Measurements from ENCODE around the gene CASP7.
A peak's percentile ranks its signal among the peaks of the same experiment; 100 is the strongest.

The CASP7 gene

DNA sequence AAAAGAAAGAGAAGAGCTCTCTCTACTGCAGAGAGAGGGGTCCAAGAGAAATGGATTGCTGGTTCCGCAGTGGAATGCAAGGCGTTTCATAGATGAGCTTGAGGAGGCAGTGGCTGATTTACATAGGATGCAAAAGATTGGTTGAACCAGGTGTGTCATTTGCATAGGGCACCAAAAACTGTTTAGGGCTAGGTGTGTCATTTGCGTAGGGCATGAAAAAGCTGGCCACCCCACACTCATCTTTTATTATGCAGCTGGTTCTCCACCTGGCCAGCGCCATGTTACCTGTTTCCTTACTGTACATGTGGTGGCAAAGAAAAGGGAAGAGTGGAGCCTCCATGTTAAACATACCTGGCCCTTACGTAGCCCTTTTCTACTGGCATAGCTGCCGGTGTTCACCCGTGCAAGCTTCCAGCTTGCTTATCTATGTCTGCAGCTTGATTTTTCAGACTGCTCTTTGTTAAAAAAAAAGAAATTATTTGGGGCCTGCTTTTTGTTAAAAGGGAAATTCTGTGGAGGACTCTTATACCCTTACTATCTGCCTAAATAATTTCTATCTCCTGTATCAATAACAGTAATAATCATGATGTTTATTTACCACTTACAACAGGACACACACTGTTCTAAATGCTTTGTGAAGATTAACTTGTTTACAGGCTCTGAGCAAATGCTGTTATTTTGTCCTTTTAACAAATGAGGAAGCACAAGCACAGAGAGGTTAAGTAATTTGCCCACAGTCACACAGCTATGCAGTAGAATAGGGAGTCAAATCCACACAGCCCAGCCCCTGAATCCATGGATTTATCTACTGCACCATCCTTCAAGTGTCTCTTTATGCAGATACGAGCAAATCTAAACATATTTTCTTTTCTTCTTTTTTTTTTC lies 33.3 kb downstream of the CASP7 start:
- DNase-seq, result no peak

DNA sequence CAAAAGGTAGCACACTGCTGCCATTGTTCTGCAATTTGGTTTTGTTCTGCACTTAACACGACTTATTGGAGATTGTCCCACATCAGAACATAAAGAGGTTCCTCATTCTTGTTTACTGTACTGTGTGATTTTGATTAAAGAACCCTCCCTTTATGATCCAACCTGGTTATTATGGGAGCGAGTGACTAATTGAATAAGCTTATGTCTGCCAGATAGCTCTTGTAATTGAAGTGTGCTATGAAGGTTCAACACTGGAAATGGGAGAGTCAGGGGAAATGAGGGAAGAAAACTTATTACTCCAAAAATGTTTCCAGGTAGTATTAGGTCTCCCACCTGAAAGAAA lies 33.9 kb downstream of the CASP7 start:
- no peak for DNase-seq

DNA sequence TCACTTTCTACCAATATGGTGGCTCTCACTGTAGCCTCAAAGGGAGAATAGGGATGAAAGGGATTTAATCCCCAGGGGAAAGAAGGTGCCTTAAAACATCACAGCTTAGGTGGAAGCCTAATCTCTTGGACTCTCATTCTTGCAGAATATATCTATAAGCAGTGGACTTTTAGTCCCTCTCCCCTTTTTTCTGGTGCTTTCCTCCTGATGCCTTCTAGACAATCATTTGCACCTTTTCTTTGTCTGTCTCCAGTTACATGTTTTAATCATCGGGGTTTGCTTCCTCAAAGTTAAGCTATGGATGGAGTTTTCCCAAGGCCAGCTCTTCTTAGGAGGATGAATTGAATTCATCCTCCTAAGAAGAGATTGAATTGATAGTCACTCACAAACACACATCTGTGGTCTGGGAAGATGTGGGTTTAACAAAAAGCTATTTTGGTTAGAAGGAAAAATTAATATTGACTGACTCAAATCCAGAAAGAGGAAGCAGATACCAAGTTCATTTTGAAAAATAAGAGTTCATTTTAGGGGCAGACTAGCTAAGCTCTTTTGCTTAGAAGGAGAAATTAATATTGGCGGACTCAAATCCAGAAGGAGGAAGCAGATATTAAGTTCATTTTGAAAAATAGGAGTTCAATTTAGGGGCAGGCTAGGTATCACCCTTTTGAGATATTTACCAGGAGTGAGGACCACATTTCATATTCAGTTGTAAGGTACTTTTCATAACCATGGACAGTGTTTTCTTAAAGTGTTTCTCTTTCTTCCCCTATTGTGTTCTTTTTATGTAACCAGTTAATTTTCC lies 36.6 kb downstream of the CASP7 start:
- DNase-seq, result peak in 1 of 2 donors; percentile 31

DNA sequence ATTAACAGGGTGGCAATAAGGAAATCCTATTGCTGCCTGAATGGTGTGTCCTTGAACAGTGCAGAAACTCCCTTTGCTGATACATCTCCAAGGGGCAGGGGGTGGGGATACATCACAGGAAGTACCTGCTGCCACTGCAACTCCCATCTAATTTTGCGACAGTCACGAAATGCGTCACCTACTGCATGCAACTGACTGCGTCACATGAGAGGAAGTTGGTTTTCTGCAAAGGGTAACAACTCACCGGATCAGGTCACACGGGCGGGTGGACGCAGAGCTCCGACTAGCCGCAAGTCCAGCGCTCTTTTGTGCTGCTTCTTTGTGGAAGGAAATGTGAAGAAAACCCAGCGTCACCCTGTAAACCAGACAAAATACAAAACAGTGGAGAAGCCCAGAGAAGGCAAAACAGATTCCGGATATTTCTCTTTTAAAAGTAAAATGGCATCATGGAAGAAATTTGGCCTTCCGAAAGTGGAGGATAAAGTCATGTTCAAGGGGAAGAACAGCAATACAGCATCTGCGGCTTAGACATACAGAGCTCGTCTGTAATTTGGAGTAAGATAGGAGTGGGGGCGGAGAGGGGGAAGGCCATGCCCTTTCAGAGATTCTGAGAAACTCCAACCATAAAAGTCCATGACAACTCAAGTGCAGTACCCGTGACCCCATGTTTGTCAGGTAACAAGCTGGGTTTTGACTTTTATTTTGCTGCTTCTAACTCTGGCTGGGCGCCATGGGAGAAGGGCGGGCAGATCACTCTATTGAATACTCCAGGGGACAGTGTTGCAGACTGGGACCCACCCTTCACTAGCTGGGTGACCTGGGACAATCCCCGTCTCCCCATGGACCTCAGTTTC lies 39.5 kb downstream of the CASP7 start:
- DNase-seq, result no peak

DNA sequence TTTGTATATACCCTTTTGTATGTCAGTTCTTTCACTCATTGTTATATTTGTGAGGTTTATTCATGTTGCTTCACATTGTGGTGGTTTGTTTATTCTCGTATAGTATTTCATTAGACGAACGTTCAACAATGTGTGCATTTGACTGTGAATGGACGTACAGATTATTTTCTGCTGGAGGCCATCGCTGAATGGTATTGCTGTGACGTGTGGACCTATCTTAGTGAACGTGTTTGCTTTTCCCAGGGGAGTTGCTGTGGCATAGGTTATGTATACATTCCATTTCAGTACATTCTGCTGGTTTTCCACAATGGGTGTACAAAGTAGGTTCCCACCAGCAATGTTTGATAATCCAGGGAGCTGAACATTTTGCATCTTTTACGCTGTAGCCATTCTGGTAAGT lies 40.7 kb downstream of the CASP7 start:
- no peak for DNase-seq

DNA sequence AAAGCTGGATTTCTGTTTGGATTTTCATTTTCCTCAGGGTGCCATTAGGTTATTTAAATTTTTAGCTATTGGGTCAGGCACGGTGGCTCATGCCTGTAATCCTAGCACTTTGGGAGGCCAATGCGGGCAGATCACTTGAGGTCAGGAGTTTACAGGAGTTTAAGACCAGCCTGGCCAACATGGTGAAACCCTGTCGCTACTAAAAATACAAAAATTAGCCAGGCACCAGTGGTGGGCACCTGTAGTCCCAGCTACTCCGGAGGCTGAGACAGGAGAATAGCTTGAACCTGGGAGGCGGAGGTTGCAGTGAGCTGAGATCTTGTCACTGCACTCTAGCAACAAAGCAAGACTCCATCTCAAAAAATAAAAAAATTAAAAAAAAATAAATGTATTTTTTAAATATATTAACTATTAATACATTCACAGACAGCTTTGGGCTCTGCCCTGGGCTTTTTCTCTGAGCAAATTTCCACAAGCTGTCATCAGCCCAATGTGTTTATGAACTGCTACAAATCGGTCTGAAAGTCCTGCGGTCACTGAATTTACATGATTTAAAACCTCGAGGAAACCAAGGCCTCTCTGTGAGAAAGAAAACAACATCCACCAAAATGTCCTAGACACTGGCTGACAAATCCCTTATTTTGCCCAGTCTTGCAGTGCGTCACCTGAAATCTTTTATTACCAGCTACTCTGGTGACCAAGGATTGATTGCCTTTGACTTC lies 52.6 kb downstream of the CASP7 start:
- no peak for DNase-seq

DNA sequence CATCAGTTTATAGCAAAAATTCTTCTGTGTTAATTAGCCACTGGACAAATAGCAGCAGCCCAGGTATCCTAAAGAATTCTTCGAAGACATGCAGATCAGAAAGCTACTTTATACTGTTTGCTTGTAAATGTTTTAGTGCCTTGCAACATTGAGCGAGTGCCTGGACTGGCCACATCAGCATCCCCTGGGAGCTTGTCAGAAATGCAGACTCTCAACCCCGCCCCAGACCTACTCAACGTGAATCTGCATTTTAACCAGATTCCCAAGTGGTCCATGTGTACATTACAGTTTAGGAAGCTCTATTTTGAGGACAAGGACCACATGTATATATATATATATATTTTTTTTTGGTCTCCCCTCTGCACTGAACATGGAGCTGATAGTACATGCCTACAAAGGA lies 53.3 kb downstream of the CASP7 start:
- no peak for DNase-seq

DNA sequence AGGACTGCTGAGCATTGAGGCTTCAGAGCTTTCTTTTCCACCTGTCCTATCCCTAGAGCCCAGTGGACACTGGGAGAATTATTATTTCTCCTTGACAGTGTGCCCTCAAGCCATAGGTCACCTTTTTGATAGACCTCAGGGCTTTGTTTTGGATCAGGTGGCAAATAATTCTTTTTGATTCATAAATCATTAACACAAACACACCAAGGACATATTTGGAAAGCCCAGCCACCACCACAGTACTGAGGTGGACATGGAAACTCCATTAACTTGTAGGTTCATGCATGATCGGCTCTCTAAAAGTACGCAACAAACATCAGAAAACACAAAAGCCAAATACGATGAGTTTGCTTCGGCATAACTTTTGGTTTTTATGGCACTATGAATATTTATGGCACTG lies 53.9 kb downstream of the CASP7 start:
- no peak for DNase-seq

DNA sequence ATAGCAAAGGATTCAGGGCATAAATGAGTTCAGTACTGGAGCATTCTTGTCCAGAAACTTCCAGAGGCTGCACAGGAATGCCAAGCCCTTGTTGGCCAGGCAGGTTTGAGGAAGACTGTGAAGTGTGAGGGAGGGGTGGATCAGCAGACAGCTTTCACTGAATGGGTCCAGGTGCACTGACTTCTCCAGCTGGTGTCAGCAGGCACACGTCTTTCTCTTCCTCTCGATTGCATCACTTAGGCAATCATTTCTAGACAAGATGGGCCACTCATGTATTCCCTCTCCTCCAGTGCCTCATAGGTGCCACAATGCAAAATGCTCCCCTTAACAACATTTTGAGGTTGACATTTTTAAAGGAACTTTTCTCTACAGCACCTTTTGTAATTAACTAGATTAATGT lies 56.2 kb downstream of the CASP7 start:
- no peak for DNase-seq

DNA sequence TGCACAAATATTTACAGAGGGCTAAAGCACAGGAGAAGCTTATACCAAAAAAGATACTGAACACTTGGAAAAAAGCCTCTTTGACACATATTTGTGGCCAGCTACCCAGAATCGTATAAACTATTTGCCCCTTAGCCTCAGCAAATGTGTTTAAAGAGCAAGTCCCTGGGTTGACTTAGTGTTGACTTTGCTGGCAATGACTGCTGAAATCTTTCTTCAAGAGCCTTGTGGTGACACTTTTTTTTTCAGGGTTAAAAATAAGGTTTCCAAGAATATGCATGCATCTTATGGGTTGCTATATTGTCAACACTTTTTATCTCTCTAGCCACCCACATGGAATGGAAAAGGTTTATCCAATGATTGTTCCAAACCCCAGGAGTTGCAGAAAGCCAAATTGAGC lies 56.9 kb downstream of the CASP7 start:
- DNase-seq, result no peak

DNA sequence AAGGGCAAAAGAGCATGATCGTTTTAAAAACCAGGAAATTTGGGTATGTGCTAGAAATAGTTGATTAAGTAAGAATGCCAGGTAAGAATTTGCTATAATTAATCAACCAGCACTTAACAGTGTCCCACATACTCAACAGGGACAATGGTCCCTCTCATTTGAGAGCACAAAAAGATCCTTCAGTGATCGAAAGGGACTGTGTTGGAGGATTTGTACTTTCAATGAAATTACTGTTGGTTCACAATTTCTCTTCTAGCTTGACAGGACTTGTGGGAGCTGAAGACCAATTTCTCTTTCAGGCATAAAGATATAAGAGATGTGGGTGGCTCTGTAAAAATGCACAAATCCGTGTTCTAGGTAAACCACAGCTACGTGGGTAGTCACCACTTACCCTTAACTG lies 59.3 kb downstream of the CASP7 start:
- DNase-seq, result no peak

DNA sequence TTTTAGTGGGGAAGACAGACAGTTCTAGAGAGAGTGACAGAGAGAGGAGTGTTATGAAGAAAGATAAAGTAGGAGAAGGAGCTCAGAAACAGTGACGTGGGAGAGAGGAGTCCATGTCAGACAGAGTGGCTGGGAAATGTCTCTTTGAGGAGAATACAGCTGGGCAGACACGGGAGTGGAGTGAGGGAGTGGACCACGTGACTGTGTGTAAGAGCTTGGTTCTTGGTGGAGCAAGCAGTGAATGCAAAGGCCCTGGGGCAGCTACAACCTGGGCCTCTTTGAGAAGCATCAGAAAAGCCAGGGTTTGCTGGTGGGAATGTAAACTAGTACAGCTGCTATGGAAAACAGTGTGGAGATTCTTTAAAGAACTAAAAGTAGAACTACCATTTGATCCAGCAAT lies 59.9 kb downstream of the CASP7 start:
- DNase-seq, result no peak

DNA sequence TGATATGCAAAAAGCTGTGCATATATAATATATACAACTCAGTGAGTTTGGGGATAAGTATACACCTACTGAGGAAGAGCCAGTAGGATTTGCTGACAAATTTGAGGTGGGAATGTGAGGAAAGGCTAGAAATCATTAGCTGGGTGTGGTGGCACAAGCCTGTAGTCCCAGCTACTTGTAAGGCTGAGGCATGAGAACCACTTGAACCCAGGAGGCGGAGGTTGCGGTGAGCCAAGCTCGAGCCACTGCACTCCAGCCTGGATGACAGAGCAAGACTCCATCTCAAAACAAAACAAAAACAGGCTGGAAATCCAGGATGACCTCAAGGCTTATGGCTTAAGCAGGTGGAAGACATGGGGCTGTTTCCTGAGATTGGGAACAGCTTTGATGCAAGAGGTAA lies 61.1 kb downstream of the CASP7 start:
- no peak for DNase-seq

DNA sequence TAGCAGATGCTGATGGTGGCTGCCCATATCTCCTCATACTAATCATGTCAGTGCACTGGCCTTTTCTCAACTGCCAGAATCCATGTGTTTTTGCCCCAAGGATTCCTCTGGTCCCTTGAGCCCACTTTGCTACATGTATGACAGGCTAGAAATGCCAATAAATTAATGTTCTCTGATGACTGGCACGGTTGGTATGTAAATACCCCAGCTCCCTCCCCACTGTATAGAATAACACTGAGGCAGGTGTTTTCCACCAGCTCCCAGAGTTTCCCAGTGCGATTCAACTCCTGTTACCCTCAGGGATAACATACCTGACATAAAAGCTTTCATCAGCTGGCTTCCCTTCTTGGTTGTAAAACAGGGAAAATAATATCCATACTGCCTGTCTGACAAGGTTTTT lies 62.8 kb downstream of the CASP7 start:
- no peak for DNase-seq

DNA sequence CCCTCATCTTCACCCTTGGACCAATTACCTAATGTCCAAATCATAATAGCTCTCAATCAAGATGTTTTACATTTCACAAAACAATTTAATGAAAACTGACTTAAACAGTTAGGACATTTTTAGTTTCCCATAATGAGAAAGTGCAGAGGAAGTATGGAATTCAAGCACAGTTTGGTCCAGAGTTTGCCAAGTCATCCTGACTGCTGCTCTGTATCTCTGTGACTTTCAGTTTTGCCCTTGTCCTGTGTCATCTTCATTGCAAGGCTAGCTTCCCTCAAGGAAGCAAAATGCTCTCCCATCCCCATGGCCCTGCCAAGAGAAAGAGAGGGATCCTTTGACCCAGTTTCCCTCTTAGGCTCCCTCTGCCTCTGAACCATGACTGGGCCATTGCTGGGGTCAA lies 63.9 kb downstream of the CASP7 start:
- DNase-seq, result peak in 1 of 2 donors; percentile 6

DNA sequence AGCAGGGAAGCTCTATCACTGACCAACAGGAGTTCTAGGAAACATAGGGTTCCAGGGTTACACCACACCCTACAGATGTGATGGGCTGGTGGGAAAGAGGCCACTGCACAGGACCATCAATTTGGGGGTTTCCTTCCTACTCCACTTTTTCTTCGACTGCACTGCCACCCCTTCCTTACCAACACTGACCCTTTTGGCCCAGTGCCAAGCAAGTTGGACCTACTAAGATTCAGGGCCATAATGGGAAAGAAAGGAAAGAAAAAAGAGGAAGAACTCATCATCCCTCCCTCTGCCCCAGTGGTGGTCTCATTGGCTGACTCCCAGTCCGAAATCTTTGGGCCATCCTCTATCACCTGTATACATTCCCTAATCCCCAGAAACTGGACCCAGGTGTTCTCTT lies 65.7 kb downstream of the CASP7 start:
- no peak for DNase-seq

DNA sequence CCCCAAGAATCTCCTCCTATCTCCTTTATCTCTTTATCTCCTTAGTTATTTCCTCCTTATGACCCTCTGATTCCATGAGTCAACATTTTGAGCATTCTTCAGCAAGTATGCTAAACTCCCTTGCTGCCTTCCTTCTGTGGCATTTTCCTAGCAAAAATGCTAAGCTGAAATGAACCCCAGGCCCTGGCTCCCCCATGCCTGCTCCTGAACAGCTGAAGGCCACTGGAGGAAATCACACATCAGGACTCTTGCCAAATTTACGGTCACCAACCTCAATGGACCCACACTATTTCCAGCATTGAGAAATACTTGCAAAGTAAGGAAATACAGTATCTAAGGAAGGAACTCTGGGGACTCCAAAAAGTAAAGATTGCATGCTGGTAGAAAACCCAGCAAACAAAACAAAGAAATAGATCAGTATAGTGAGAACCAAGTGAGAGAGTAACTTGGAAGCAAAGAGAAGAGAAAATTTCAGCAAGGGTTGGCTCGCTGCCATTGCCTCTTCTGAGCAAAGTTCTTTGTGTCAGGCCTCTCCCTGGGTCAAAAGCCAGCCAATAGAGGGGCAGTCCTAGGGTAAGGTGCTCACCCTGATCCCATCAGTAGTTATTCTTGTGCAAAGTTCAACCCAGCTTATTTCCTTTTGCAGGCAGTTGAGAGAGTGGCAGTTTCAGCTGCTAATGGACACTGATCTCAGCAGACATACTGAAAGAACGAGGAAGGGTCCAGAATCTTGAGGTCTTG lies 66.7 kb downstream of the CASP7 start:
- DNase-seq, result peak in 1 of 2 donors; percentile 2

DNA sequence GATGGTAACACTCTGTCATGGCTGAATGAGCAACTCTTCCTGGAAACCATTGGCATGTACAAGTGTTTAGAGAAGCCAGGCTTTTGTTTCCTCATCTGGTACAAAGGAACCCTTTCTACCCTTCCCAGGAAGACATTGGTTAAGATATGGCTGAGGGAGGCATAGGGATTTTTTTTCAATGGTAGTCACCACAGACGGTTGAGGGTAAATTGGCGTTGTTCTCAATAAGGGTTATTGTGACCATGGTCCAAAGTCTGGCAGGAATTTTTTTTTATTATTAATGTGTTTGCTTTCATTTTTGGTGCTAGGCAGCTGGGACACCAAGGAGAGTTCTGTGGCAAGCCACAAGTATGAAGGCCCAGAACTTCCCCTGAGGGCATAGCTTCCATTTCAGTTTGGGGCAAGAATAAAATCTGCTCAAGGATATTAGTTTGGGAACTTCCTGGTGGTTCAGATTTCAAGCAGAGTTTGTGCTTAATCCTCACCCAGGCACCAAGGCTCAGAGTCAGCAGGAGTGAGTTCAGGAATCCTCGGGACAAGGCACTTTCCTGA lies 71.5 kb downstream of the CASP7 start, which contains the start of gene PLEKHS1:
Gene PLEKHS1 (plus strand): TSS at position 502 of the 552 bp plus-strand sequence. CDS start 3,596 bp downstream, outside the sequence.
- DNase-seq, result no peak

DNA sequence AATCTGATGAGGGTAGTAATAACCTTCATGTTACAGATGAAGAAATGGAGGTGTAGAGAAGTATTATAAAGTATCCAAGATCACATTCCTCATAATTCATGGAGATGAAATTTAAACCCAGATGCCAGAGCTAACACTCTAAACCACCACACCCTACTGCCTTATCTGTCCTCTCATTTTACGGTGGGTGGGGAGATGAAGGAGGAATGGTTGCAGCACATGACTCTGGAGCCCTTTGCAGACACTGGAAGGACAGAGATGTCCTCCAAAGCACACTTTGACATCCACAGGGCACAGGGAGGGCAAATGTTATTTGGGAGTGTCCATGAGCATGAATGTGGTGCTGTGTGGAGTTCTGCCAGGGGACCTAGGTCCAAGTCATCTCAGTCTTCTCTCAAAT lies 72.8 kb downstream of the CASP7 start:
- no peak for DNase-seq

DNA sequence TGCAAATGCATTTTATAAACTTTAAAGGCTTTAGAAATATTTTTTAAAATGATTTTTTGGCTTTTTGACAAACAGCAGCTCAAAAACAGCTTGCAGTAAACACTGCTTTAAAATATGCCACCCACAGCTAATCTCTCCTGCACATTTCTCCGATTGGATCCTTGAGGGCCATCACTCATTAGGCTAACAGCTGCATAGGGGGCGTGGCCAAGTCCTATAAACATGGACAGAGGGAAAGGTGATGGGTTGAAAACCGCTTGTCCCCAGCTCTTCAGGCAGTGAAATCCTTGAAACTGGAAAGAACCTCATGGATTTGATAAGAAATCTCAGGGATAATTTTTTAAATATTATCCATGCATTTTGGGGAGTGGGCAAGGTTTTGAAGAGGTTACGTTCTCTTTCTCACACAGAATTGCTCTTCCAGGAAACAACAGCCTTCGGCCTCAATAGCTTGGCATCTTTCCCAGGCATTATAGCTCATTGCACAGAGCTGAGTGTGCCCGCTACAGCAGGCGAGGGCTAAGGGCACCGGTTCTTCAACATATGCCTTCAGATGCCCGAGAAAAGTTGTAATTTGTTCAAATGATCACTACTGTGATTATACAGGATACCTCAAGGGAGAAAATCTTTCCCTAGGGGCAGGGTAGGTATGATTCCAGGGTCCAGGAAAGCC lies 73.4 kb downstream of the CASP7 start:
- DNase-seq, result no peak

DNA sequence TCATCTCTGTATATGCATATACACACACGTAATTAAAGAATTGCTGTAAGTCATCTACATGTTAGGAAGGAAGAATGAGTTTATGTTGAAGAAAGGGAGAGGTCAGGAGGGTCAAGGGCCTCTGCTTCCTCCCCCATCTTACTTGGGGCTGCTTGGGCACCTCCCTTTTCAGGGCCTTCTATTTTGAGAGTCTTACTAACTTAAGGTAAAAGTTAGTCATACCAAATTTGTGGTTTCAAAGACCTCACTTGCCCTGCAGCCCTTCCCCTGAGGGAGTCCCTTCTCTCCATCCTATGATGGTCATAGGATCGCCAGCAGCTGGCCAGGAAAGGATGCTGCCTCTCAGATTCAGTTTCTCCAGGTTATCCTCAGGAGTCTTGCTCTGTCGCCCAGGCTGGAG lies 74.4 kb downstream of the CASP7 start:
- no peak for DNase-seq
